Neural progenitor cell (in vitro differentiated cells): ENCODE measurements around the gene VEZF1. TPM values are rescaled to one million over a fixed set of nuclear protein-coding genes. Genes with fewer than 3 reads are reported as not detected.

Experiments used
- DNase-seq: peaks from one replicate; pipeline ENCODE4 v3.0.0-alpha.2; 2016; ENCODE audit warnings: low spot score
- H2AFZ ChIP-seq: fragments of 200-600 bp; sonication (generic); replicated peaks from 2 replicates; pipeline ENCODE4 v1.6.1; 2016; ENCODE audit warnings: antibody characterized with exemption
- H3F3A ChIP-seq: fragments of 200-600 bp; sonication (generic); 2 replicates; pipeline ENCODE4 v1.6.1; 2016; ENCODE audit warnings: antibody characterized with exemption, low read depth
- H3K27ac ChIP-seq: fragments of 200-600 bp; sonication (generic); 2 replicates; pipeline ENCODE4 v1.5.1; 2016; ENCODE audit warnings: mild to moderate bottlenecking
- H3K27me3 ChIP-seq: fragments of 200-600 bp; sonication (generic); 2 replicates; pipeline ENCODE4 v1.6.1; 2016; ENCODE audit warnings: mild to moderate bottlenecking, moderate library complexity
- H3K36me3 ChIP-seq: fragments of 200-600 bp; sonication (generic); 2 replicates; pipeline ENCODE4 v1.5.1; 2016
- H3K4me1 ChIP-seq: fragments of 200-600 bp; sonication (generic); 2 replicates; pipeline ENCODE4 v1.6.1; 2016; ENCODE audit warnings: mixed run types
- H3K4me2 ChIP-seq: fragments of 200-600 bp; sonication (generic); 2 replicates; pipeline ENCODE4 v1.6.1; 2016
- H3K4me3 ChIP-seq: fragments of 200-600 bp; sonication (generic); 2 replicates; pipeline ENCODE4 v1.5.1; 2016
- H3K79me2 ChIP-seq: fragments of 200-600 bp; sonication (generic); 2 replicates; pipeline ENCODE4 v1.6.1; 2016; ENCODE audit warnings: low read depth
- H3K9ac ChIP-seq: fragments of 200-600 bp; sonication (generic); 2 replicates; pipeline ENCODE4 v1.6.1; 2016
- H3K9me3 ChIP-seq: fragments of 200-600 bp; sonication (generic); 2 replicates; pipeline ENCODE4 v1.5.1; 2016; ENCODE audit warnings: low read depth
- H4K20me1 ChIP-seq: fragments of 200-600 bp; sonication (generic); 2 replicates; pipeline ENCODE4 v1.6.1; 2016; ENCODE audit warnings: low read depth
- H3K27ac Mint-ChIP-seq: 3 replicates; pipeline ENCODE4 v1.8.0; 2021; ENCODE audit warnings: mixed read lengths
- H3K27me3 Mint-ChIP-seq: 2 replicates; pipeline ENCODE4 v1.8.0; 2022; ENCODE audit warnings: low read depth, mild to moderate bottlenecking, inconsistent platforms, moderate library complexity, mixed read lengths; ENCODE audit not compliant: insufficient read depth
- H3K36me3 Mint-ChIP-seq: 3 replicates; pipeline ENCODE4 v1.8.0; 2021; ENCODE audit warnings: mixed read lengths
- H3K4me1 Mint-ChIP-seq: 3 replicates; pipeline ENCODE4 v1.8.0; 2021; ENCODE audit warnings: mixed read lengths
- H3K4me3 Mint-ChIP-seq: 3 replicates; pipeline ENCODE4 v1.8.0; 2021; ENCODE audit warnings: mild to moderate bottlenecking, moderate library complexity, mixed read lengths
- H3K9me3 Mint-ChIP-seq: 3 replicates; pipeline ENCODE4 v1.8.0; 2020; ENCODE audit warnings: mixed read lengths
- CTCF ChIP-seq: fragments of 200-600 bp; sonication (generic); IDR thresholded peaks from 2 replicates; pipeline ENCODE4 v1.5.1; 2017; ENCODE audit warnings: antibody characterized with exemption, mild to moderate bottlenecking
- EZH2 ChIP-seq: fragments of 200-600 bp; sonication (generic); IDR thresholded peaks from 2 replicates; pipeline ENCODE4 v1.6.1; 2017; ENCODE audit warnings: antibody characterized with exemption, mild to moderate bottlenecking, moderate library complexity
- EZH2phosphoT487 ChIP-seq: fragments of 200-600 bp; sonication (generic); IDR thresholded peaks from 2 replicates; pipeline ENCODE4 v1.6.1; 2017; ENCODE audit warnings: antibody characterized with exemption
- total RNA-seq: library from RNA; depleted of rRNA; stranded (reverse); fragments of >200 nt; gene quantifications from 2 replicates; pipeline ENCODE4 v1.2.3, GENCODE V29; 2015; ENCODE audit warnings: low replicate concordance

VEZF1 gene, protein sequence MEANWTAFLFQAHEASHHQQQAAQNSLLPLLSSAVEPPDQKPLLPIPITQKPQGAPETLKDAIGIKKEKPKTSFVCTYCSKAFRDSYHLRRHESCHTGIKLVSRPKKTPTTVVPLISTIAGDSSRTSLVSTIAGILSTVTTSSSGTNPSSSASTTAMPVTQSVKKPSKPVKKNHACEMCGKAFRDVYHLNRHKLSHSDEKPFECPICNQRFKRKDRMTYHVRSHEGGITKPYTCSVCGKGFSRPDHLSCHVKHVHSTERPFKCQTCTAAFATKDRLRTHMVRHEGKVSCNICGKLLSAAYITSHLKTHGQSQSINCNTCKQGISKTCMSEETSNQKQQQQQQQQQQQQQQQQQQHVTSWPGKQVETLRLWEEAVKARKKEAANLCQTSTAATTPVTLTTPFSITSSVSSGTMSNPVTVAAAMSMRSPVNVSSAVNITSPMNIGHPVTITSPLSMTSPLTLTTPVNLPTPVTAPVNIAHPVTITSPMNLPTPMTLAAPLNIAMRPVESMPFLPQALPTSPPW
- total RNA-seq, result 90.4 and 103 TPM in 2 replicates

DNA sequence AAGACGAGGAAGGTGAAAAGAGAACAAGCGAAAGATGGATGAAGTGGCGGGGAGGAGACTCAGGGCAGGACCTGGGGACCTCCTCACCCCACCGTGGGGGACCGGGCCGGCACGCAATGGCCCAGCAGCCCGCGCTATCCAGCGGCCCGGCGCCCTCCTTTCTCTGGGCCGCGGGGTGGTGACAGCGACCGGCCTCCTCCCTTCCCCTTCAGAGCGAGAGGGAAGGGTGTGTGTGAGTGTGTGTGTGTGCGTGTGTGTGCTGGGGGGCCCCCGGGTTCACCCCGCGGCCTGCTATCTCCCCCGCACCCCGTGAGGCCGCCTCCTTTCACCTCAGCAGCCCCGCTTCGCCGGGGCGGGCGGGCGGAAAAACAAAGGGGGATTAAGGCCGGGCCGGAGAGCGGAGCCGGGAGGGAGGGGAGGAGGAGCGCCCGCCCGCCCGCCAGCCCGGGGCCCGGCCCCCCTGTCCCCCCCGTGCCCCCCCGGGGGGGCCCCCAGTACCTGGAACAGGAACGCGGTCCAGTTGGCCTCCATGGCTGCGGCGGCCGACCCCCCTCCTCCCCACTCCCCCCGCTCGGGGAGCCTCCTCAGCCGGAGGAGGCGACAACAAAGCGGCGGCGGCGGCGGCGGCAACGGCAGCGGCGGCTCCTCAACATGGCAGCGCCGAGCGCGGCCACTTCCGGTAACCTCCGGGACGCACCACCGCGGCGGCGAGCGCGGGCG, at the start of gene VEZF1:
Gene VEZF1, minus strand, starts transcription at position 674 of the 720 bp plus-strand sequence. Its CDS starts 143 bp downstream, at position 531.
- H3K4me3 Mint-ChIP-seq, result peak within 1 kb of the TSS; percentile 98
- no peaks in the 10 kb centered on the region for H3K9me3 Mint-ChIP-seq
- H3K27ac ChIP-seq, result peak within 1 kb of the TSS; percentile 98
- H3K36me3 Mint-ChIP-seq, result peaks cover 7% of the 10 kb centered on the region
- peak within 1 kb of the TSS; percentile 94 for H3K4me2 ChIP-seq
- H3K36me3 ChIP-seq, result no peaks in the 10 kb centered on the region
- peaks cover 50% of the 10 kb centered on the region for H3K79me2 ChIP-seq
- DNase-seq, result peak; percentile 95
- H3F3A ChIP-seq, result peaks cover 79% of the 10 kb centered on the region
- peak within 1 kb of the TSS; percentile 26 for H2AFZ ChIP-seq
- peaks cover 44% of the 10 kb centered on the region for H4K20me1 ChIP-seq
- no peak for TF ChIP-seq EZH2
- TF ChIP-seq CTCF, result no peak
- TF ChIP-seq EZH2phosphoT487, result no peak
- peaks cover 60% of the 10 kb centered on the region for H3K4me1 ChIP-seq
- peak within 1 kb of the TSS; percentile 91 for H3K9ac ChIP-seq
- no peaks in the 10 kb centered on the region for H3K9me3 ChIP-seq
- peak within 1 kb of the TSS; percentile 69 for H3K4me3 ChIP-seq
- H3K27ac Mint-ChIP-seq, result peak within 1 kb of the TSS; percentile 99
- H3K4me1 Mint-ChIP-seq, result peaks cover 78% of the 10 kb centered on the region
- peaks cover 2% of the 10 kb centered on the region for H3K27me3 Mint-ChIP-seq
- H3K27me3 ChIP-seq, result no peaks in the 10 kb centered on the region

DNA sequence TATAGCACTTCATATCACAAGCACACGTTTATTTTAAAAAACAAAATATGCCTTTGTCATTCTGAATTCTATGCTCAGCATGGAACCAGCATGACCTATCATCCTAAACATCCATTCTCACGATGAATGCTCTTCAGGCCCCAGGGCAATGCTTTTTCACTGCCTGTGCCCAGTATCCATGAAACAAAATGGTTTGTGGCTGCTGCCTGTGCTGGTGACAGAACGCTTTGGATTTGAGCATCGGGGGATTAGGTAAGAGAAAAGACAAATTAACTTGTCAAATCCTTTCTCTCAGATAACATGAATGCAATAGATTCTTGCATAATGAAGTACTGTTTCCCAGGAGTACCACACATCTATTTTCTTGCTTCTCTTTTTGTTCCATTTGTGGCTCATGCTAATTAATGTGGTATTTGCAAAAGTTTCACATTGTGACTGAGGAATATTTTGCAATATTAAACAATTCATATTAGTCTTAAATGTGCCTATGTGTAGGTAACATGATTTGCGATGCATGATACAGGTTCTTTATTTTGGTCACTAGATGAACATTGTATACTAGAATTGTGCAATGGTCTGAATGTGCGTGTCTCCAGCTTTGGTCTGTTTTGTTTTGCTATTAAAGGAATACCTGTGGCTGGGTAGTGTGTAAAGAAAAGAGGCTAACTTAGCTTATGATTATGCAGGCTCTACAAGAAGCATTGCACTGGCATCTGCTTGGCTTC, 44.8 kb upstream of the VEZF1 start:
- Histone ChIP-seq H3K79me2 (no peaks in the 10 kb centered on the region), H3K36me3 (no peaks in the 10 kb centered on the region), H2AFZ (no peak overlapping the region), H4K20me1 (no peaks in the 10 kb centered on the region), H3K27me3 (no peaks in the 10 kb centered on the region), H3K27ac (peak overlapping the region; percentile 71), H3K4me1 (peaks cover 22% of the 10 kb centered on the region), H3F3A (peaks cover 22% of the 10 kb centered on the region), H3K9ac (no peak overlapping the region), H3K4me2 (peak overlapping the region; percentile 56), H3K4me3 (peak overlapping the region; percentile 13), H3K9me3 (no peaks in the 10 kb centered on the region)
- peak; percentile 57 for DNase-seq
- H3K4me3 Mint-ChIP-seq, result no peak overlapping the region
- H3K36me3 Mint-ChIP-seq, result no peaks in the 10 kb centered on the region
- no peak overlapping the region for H3K27ac Mint-ChIP-seq
- peaks cover 11% of the 10 kb centered on the region for H3K4me1 Mint-ChIP-seq
- TF ChIP-seq EZH2phosphoT487 (no peak), EZH2 (no peak), CTCF (no peak)
- H3K27me3 Mint-ChIP-seq, result peaks cover 3% of the 10 kb centered on the region
- peaks cover 6% of the 10 kb centered on the region for H3K9me3 Mint-ChIP-seq

DNA sequence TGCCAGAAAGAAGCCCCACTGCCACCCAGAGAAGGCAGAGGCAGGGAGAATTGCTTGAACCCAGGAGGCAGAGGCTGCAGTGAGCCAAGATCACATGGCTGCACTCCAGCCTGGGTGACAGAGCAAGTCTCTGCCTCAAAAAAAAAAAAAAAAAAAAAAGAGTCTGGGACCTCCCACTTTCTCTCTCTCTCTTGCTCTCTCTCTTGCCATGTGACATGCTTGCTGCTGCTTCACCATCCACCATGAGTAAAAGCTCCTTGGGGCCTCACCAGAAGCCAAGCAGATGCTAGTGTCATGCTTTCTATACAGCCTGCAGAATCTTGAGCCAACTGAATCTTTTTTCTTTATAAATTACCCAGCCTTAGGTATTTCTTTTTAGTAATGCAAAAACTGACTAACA, 40.5 kb upstream of the VEZF1 start:
- H2AFZ ChIP-seq, result no peak overlapping the region
- H3K4me3 ChIP-seq, result no peak overlapping the region
- H4K20me1 ChIP-seq, result no peaks in the 10 kb centered on the region
- peaks cover 19% of the 10 kb centered on the region for H3F3A ChIP-seq
- H3K9me3 Mint-ChIP-seq, result peaks cover 8% of the 10 kb centered on the region
- H3K27ac Mint-ChIP-seq, result no peak overlapping the region
- H3K9ac ChIP-seq, result no peak overlapping the region
- no peaks in the 10 kb centered on the region for H3K79me2 ChIP-seq
- H3K27ac ChIP-seq, result no peak overlapping the region
- H3K36me3 Mint-ChIP-seq, result no peaks in the 10 kb centered on the region
- H3K9me3 ChIP-seq, result no peaks in the 10 kb centered on the region
- H3K4me1 ChIP-seq, result peaks cover 18% of the 10 kb centered on the region
- peaks cover 5% of the 10 kb centered on the region for H3K27me3 Mint-ChIP-seq
- DNase-seq, result no peak
- H3K4me1 Mint-ChIP-seq, result peaks cover 11% of the 10 kb centered on the region
- H3K36me3 ChIP-seq, result no peaks in the 10 kb centered on the region
- H3K27me3 ChIP-seq, result no peaks in the 10 kb centered on the region
- TF ChIP-seq EZH2phosphoT487 (no peak), CTCF (no peak), EZH2 (no peak)
- H3K4me2 ChIP-seq, result no peak overlapping the region
- no peak overlapping the region for H3K4me3 Mint-ChIP-seq
